Kidney epithelial cell (primary cell): Measurements from ENCODE around the gene SETD2. TPM values are rescaled to one million over a fixed set of nuclear protein-coding genes. Genes with fewer than 3 reads are reported as not detected.
"Not testable (repeated sequence)": the region's sequence is repeated elsewhere in the genome, so short reads cannot be mapped to it uniquely, and the experiment has no call there.

Experiments
- DNase-seq: peaks from one replicate; pipeline ENCODE4 v3.0.0-alpha.2; 2010; ENCODE audit warnings: low read depth
- H3K27me3 ChIP-seq: 2 replicates; pipeline ENCODE4 v1.6.0; 2011; ENCODE audit warnings: low read length; ENCODE audit not compliant: control insufficient read depth, insufficient read depth
- H3K36me3 ChIP-seq: 2 replicates; pipeline ENCODE4 v1.5.1; 2011; ENCODE audit warnings: low read length; ENCODE audit not compliant: control insufficient read depth, insufficient read depth
- H3K4me3 ChIP-seq: 2 replicates; pipeline ENCODE4 v1.5.1; 2011; ENCODE audit warnings: low read depth, mild to moderate bottlenecking, control low read depth, low read length
- total RNA-seq: library from RNA; depleted of rRNA; stranded (reverse); fragments of >200 nt; gene quantifications from 2 replicates; pipeline ENCODE4 v1.2.3, GENCODE V29; 2015
- TF ChIP-seq, protein P1 (sequence below): IDR thresholded peaks from 2 replicates; pipeline ENCODE4 v1.5.1; 2011; ENCODE audit warnings: mild to moderate bottlenecking, moderate library complexity, low read length, control low read depth, inconsistent platforms; ENCODE audit not compliant: insufficient read depth, poor library complexity, severe bottlenecking

The SETD2 gene
- total RNA-seq, 1 donor from 2014 or later: 31.1 TPM

GRCh38 chr3:47056705-47057104 is 107.2 kb downstream of the SETD2 start:
- DNase-seq: no peak
- TF ChIP-seq, protein P1, sequence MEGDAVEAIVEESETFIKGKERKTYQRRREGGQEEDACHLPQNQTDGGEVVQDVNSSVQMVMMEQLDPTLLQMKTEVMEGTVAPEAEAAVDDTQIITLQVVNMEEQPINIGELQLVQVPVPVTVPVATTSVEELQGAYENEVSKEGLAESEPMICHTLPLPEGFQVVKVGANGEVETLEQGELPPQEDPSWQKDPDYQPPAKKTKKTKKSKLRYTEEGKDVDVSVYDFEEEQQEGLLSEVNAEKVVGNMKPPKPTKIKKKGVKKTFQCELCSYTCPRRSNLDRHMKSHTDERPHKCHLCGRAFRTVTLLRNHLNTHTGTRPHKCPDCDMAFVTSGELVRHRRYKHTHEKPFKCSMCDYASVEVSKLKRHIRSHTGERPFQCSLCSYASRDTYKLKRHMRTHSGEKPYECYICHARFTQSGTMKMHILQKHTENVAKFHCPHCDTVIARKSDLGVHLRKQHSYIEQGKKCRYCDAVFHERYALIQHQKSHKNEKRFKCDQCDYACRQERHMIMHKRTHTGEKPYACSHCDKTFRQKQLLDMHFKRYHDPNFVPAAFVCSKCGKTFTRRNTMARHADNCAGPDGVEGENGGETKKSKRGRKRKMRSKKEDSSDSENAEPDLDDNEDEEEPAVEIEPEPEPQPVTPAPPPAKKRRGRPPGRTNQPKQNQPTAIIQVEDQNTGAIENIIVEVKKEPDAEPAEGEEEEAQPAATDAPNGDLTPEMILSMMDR: no peak
- Histone ChIP-seq H3K36me3 (peaks cover 3% of the 10 kb centered on the region), H3K27me3 (no peaks in the 10 kb centered on the region), H3K4me3 (no peak overlapping the region)

GRCh38 chr3:47054412-47054811 is 109.5 kb downstream of the SETD2 start:
- H3K27me3 ChIP-seq: no peaks in the 10 kb centered on the region
- DNase-seq: no peak
- H3K4me3 ChIP-seq: no peak overlapping the region
- TF ChIP-seq, protein P1: no peak
- H3K36me3 ChIP-seq: peaks cover 3% of the 10 kb centered on the region

DNA sequence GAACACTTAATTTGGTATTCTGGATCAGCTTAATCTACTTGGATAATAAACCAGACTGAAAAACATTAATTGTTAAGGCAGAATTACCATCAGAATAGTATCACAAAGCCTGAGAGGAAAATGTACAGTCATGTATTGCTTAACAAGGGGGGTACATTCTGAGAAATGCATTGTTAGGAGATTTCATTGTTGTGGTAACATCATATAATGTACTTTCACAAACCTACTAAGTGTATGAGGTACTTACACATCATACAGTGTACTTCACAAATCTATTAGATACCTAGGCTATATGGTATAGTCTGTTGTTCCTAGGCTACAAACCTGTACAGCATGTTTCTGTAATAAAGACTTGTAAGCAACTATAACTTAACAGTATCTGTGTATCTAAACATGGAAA is 116.2 kb downstream of the SETD2 start:
- no peaks in the 10 kb centered on the region for H3K36me3 ChIP-seq
- no peak for DNase-seq
- no peak overlapping the region for H3K4me3 ChIP-seq
- TF ChIP-seq, protein P1: no peak
- H3K27me3 ChIP-seq: no peaks in the 10 kb centered on the region

DNA sequence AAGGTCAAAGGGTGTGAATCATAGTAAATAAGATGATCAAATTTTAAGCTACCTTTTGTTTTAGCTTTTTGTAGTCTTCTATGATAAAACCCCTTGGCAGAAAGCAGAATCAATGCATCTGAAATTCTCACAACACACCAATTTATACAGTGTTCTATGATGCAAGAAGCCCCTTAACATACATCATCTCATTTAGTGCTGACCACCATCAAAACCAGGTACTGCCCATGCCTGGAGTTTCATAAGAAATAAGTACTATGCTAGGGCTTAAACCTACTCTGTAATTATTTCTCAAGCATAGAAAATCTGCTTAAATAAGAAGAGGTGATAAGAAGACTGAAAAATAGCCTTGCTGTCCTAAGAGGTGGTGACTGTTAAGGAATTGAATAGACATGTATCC is 116.8 kb downstream of the SETD2 start:
- H3K27me3 ChIP-seq: no peaks in the 10 kb centered on the region
- no peak for DNase-seq
- H3K4me3 ChIP-seq: no peak overlapping the region
- TF ChIP-seq, protein P1: no peak
- no peaks in the 10 kb centered on the region for H3K36me3 ChIP-seq

DNA sequence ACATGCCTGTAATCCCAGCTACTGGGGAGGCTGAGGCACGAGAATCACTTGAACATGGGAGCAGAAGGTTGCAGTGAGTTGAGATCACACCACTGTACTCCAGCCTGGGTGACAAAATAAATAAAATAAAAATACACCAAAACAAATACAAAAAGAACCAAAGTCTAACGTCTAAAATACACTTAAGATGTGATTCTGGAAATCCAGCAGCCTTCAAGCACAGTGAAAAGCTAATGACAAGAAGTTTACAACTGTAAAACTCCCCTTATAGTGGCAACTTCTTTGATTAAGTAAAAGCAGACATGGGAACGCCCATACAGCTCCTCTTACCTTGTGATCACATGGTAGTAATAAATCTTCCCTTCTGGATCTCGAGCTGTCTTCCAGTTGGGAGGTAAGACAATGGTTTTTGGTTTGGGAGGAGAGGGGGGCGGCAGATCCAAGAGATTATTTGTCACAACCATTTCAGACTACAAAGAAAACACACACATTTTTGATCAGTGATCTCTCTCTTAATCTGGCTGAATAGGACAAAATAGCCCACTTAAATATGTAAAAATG is 121.6 kb downstream of the SETD2 start:
- no peak overlapping the region for H3K4me3 ChIP-seq
- H3K27me3 ChIP-seq: no peaks in the 10 kb centered on the region
- peaks cover 2% of the 10 kb centered on the region for H3K36me3 ChIP-seq
- no peak for DNase-seq
- TF ChIP-seq, protein P1: no peak

DNA sequence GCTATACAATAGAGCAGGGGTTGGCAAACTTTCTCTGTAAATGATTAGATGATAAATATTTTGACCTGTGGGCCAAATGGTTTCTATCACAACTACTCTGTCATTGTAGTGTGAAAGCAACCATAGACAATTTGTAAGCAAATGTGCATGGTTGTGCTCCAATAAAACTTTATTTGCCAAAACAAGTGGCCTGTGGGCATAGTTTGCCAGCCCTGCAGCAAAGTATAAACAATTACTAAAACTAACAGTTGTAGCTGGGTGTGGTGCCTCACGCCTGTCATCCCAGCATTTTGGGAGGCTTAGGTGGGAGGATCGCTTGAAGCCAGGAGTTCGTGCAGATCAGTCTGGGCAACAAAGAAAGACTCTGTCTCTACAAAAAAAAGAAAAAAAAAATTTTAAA is 122.8 kb downstream of the SETD2 start:
- DNase-seq: no peak
- TF ChIP-seq, protein P1: no peak
- Histone ChIP-seq H3K4me3 (no peak overlapping the region), H3K27me3 (no peaks in the 10 kb centered on the region), H3K36me3 (peaks cover 3% of the 10 kb centered on the region)

DNA sequence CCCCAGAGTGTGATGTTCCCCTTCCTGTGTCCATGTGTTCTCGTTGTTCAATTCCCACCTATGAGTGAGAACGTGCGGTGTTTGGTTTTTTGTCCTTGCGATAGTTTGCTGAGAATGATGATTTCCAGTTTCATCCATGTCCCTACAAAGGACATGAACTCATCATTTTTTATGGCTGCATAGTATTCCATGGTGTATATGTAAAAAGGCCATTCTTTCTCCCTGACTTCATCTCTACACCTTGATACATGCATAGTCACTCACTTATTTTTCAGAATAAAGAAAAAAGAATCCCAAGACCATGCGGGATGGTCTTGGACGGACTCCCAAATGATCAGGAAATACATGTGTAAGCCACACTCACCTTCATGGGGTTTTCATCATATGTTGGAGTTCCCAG is 126.6 kb downstream of the SETD2 start:
- H3K36me3 ChIP-seq, H3K27me3 ChIP-seq, H3K4me3 ChIP-seq, DNase-seq: not testable (repeated sequence)
